Spinal cord (tissue), 10 donors: ENCODE data around the gene CHIC2. TPM values are rescaled to one million over a fixed set of nuclear protein-coding genes. Genes with fewer than 3 reads are reported as not detected.

Experiments
- DNase-seq, 6 donors: peaks; one replicate each; pipeline versions ENCODE4 v3.0.0 to v3.0.0-alpha.2; 2013 to 2015; ENCODE audit warnings: low spot score in 6 of 6, low read depth in 4 of 6
- H3K27ac ChIP-seq: one replicate; pipeline ENCODE4 v1.5.1; 2013; ENCODE audit warnings: low read depth, low read length, control low read depth
- H3K27me3 ChIP-seq: one replicate; pipeline ENCODE4 v1.6.1; 2013; ENCODE audit warnings: low read length; ENCODE audit not compliant: control insufficient read depth, insufficient read depth
- H3K36me3 ChIP-seq: one replicate; pipeline ENCODE4 v1.6.1; 2013; ENCODE audit warnings: low read length; ENCODE audit not compliant: control insufficient read depth, insufficient read depth
- H3K4me1 ChIP-seq: one replicate; pipeline ENCODE4 v1.6.1; 2013; ENCODE audit warnings: low read length; ENCODE audit not compliant: control insufficient read depth, insufficient read depth
- H3K4me3 ChIP-seq: one replicate; pipeline ENCODE4 v1.5.1; 2013; ENCODE audit warnings: low read depth, low read length, control low read depth
- H3K9me3 ChIP-seq: one replicate; pipeline ENCODE4 v1.6.1; 2013; ENCODE audit warnings: low read length; ENCODE audit not compliant: control insufficient read depth, insufficient read depth
- WGBS: methylation state at CpG from one replicate; pipeline ENCODE4 v1.1.5; 2013; ENCODE audit warnings: missing lambda C conversion rate; ENCODE audit not compliant: insufficient coverage; 5-methylcytosine and 5-hydroxymethylcytosine counted together
- polyA plus RNA-seq, 2 donors: library from polyadenylated mRNA; unstranded; fragments of 120-200 nt; gene quantifications; one replicate each; pipeline ENCODE4 v1.2.1, GENCODE V29; 2013; ENCODE audit not compliant: insufficient read length in 2 of 2
- total RNA-seq, 2 donors: library from RNA; depleted of rRNA in 1 of 2; stranded (reverse); fragments of 120-200 nt in 1 of 2; fragments of >200 nt in 1 of 2; gene quantifications; one replicate each; pipeline versions ENCODE4 v1.2.3 to v1.2.4, GENCODE V29; 2013 to 2014
- donor health status: healthy.

CHIC2 gene
- total and polyA plus RNA-seq, 4 donors = 21.0 to 39.5 (median 27.5) TPM

DNA sequence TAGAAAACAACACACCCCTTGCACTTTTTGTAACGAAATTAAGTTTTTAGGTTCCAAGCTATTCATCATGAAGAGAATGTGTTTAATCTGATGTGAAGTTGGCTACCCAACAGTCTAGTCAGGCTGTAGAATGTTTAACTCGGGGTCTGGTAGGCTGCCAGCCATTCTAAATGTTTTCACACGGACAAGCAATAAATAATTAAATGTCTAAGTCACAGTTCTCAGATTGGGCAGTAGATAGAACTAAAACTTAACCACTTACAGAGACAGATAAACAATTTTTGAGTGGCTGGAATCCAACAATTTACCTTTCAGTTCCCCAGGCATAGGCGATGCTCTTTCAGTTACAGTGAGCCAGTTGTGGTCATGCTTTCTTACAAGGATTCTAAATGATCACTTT is 66.5 kb downstream of the CHIC2 start:
- Histone ChIP-seq H3K27ac (no peak overlapping the region), H3K27me3 (no peaks in the 10 kb centered on the region), H3K4me1 (no peaks in the 10 kb centered on the region), H3K9me3 (no peaks in the 10 kb centered on the region), H3K4me3 (no peak overlapping the region), H3K36me3 (no peaks in the 10 kb centered on the region)
- WGBS = 20% methylated on average over 1 of the region's 4 CpGs
- peak in 2 of 6 donors; percentile 58 to 63 for DNase-seq

DNA sequence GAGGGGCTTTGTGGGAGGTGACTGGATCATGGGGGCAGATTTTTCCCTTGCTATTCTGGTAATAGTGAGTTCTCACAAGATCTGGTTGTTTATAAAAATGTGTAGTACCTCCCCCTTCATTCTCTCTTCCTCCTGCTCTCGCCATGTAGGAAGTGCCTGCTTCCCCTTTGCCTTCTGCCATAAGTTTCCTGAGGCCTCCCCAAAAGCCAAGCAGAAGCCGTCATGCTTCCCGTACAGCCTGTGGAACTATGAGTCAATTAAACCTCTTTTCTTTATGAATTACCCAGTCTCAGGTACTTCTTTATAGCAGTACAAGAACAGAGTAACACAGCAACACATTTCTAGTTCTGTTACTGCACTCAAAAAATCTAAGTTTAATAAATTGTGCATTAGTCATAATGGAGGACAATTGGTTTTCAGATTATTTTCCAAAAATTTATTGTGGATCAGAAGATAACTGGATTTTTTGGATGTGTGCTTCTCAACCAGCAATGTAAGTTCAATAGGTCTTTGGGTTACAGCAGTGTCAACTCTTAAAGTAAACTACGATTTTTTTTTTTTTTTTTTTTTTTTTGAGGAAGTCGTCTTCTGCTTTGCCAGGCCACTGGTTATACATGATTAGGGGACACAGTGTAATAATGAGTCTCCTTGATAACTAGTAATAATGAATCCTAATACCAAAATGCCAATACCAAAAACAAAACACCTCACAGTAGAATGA is 69.9 kb downstream of the CHIC2 start:
- Histone ChIP-seq H3K4me3 (no peak overlapping the region), H3K36me3 (no peaks in the 10 kb centered on the region), H3K27me3 (no peaks in the 10 kb centered on the region), H3K27ac (no peak overlapping the region), H3K4me1 (no peaks in the 10 kb centered on the region), H3K9me3 (no peaks in the 10 kb centered on the region)
- DNase-seq = no peak
- whole genome bisulfite sequencing = 90% methylated on average over 3 of the region's 5 CpGs

DNA sequence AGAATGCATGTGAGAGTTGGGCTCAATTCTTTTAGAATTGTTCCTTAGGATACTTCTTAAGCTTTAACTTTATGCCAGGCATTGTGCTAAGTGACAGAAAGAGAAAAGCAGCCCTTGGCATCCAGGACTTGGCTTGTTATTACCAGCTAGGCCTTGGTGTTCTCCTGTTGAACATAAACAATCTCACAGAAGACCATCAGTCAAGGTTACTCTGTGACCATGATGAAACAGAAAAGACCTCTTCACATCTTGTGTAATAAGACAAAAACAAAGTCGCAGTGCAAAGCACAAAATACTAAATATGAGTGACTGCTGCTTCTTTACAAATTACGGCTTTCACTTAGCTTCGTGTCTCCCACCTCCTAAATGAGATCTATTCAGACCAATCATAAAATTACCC is 71.6 kb downstream of the CHIC2 start:
- Histone ChIP-seq H3K4me3 (no peak overlapping the region), H3K4me1 (no peaks in the 10 kb centered on the region), H3K27me3 (no peaks in the 10 kb centered on the region), H3K27ac (no peak overlapping the region), H3K36me3 (no peaks in the 10 kb centered on the region), H3K9me3 (no peaks in the 10 kb centered on the region)
- WGBS = 83% methylated on average over 3 of the region's 3 CpGs
- no peak for DNase-seq

GRCh38 chr4:53991821-53992220 is 72.6 kb downstream of the CHIC2 start:
- no peak for DNase-seq
- Histone ChIP-seq H3K4me3 (no peak overlapping the region), H3K4me1 (no peaks in the 10 kb centered on the region), H3K27ac (no peak overlapping the region), H3K36me3 (no peaks in the 10 kb centered on the region), H3K27me3 (no peaks in the 10 kb centered on the region), H3K9me3 (no peaks in the 10 kb centered on the region)
- WGBS = 100% methylated on average over 3 of the region's 5 CpGs

DNA sequence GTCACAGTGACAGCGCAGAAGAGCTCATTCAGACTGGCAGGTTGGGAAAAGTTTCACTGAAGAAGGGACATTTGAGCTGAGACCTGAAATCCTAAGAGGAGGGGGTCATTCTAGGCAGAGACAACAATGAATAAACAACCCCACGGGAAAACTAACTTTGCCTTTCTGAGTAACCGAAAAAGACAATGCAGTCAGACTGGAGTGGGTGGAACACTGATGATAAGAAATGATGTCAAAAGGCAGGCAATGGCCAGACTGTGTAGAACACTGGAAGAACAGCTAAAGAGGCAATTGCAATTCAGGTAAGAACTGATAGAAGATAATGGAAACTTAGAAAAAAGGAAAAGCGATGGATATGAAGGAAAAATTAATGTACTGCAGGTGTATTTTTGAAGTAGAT is 73.8 kb downstream of the CHIC2 start:
- WGBS = 75% methylated on average over 2 of the region's 4 CpGs
- no peak overlapping the region for H3K4me3 ChIP-seq
- no peaks in the 10 kb centered on the region for H3K27me3 ChIP-seq
- H3K36me3 ChIP-seq = no peaks in the 10 kb centered on the region
- no peaks in the 10 kb centered on the region for H3K9me3 ChIP-seq
- H3K4me1 ChIP-seq = peaks cover 4% of the 10 kb centered on the region
- DNase-seq = no peak
- no peak overlapping the region for H3K27ac ChIP-seq

DNA sequence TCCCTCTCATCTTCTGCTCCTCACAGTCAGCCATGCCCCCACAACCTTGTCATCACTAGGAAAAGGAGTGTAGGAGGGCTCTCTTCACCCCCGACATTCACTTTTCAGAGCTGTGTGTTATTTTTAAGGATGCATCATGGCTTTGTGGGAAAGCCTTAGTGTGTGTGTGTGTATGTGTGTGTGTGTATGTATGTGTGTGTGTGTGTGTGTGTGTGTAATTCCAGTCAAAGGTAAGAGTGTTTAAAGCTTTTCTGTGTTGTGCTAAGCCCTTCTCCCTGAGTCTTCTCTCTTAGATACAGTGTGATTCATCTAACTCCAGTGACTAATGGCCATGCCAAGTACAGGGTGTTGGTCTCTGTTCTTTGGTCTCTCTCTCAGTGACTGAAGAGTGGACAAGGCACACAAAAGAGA is 76.6 kb downstream of the CHIC2 start:
- H3K4me3 ChIP-seq = no peak overlapping the region
- H3K27ac ChIP-seq = no peak overlapping the region
- no peaks in the 10 kb centered on the region for H3K27me3 ChIP-seq
- no peaks in the 10 kb centered on the region for H3K36me3 ChIP-seq
- DNase-seq = peak in 1 of 6 donors; percentile 8
- H3K9me3 ChIP-seq = no peaks in the 10 kb centered on the region
- WGBS = no CpG with 5 or more reads among the region's 1 CpG
- peaks cover 4% of the 10 kb centered on the region for H3K4me1 ChIP-seq

DNA sequence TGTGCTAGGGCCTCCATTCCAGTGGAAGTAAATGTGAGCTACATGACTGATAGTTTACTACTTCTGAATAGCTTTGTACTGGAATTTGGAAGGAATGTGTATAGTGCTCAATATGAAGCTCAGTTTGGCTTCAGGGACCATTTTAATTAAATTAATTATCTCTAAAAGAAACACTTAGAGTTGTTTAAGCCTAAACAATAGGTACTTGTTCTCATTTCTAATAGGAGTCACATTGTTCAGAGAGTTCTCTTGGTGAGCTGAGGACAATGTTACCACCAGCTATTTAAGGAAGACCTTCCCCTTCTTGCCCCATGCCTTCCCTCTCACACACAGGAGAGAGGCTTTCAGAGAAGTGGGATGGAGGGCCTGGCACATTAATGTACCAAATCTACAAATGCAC is 78.3 kb downstream of the CHIC2 start:
- Histone ChIP-seq H3K27ac (no peak overlapping the region), H3K4me3 (no peak overlapping the region), H3K36me3 (no peaks in the 10 kb centered on the region), H3K9me3 (no peaks in the 10 kb centered on the region), H3K27me3 (no peaks in the 10 kb centered on the region), H3K4me1 (peaks cover 4% of the 10 kb centered on the region)
- peak in 1 of 6 donors; percentile 23 for DNase-seq

GRCh38 chr4:53981567-53981966 is 82.8 kb downstream of the CHIC2 start:
- no peak overlapping the region for H3K27ac ChIP-seq
- no peaks in the 10 kb centered on the region for H3K36me3 ChIP-seq
- DNase-seq = no peak
- no peaks in the 10 kb centered on the region for H3K27me3 ChIP-seq
- H3K9me3 ChIP-seq = no peaks in the 10 kb centered on the region
- peaks cover 4% of the 10 kb centered on the region for H3K4me1 ChIP-seq
- H3K4me3 ChIP-seq = no peak overlapping the region

- no peak for DNase-seq
- H3K4me1 ChIP-seq = no peaks in the 10 kb centered on the region
- H3K27me3 ChIP-seq = no peaks in the 10 kb centered on the region
- H3K27ac ChIP-seq = no peak overlapping the region
- no peaks in the 10 kb centered on the region for H3K36me3 ChIP-seq
- H3K9me3 ChIP-seq = no peaks in the 10 kb centered on the region
- WGBS = 89% methylated on average over 1 of the region's 2 CpGs
- H3K4me3 ChIP-seq = no peak overlapping the region
Measured at GRCh38 chr4:53981066-53981465, 83.3 kb downstream of the CHIC2 start.

- Histone ChIP-seq H3K27ac (no peak overlapping the region), H3K27me3 (no peaks in the 10 kb centered on the region), H3K36me3 (no peaks in the 10 kb centered on the region), H3K9me3 (no peaks in the 10 kb centered on the region), H3K4me3 (no peak overlapping the region), H3K4me1 (no peaks in the 10 kb centered on the region)
- no peak for DNase-seq
- no CpG with 5 or more reads among the region's 2 CpGs for WGBS
Measured at GRCh38 chr4:53974561-53974960, 89.8 kb downstream of the CHIC2 start.
